Suprapubic skin (tissue), 4 donors: ENCODE data around the gene IL9. TPM values are rescaled to one million over a fixed set of nuclear protein-coding genes. Genes with fewer than 3 reads are reported as not detected.

Experiments used
- DNase-seq, 2 donors: peaks; one replicate each; pipeline ENCODE4 v3.0.0-alpha.2; 2019; ENCODE audit warnings: low spot score in 2 of 2
- H3K27ac ChIP-seq: fragments of 200-600 bp; sonication (generic); one replicate; pipeline ENCODE4 v1.5.1; 2019
- H3K27me3 ChIP-seq: fragments of 200-600 bp; sonication (generic); one replicate; pipeline ENCODE4 v1.5.1; 2019
- H3K36me3 ChIP-seq: fragments of 200-600 bp; sonication (generic); one replicate; pipeline ENCODE4 v1.5.1; 2019
- H3K4me1 ChIP-seq: fragments of 200-600 bp; sonication (generic); one replicate; pipeline ENCODE4 v1.5.1; 2019
- H3K4me3 ChIP-seq: fragments of 200-600 bp; sonication (generic); one replicate; pipeline ENCODE4 v1.5.1; 2019; ENCODE audit warnings: mild to moderate bottlenecking
- H3K9me3 ChIP-seq: fragments of 200-600 bp; sonication (generic); one replicate; pipeline ENCODE4 v1.5.1; 2019
- CTCF ChIP-seq, 2 donors: fragments of 200-600 bp in 1 of 2; fragments of 450-650 bp in 1 of 2; sonication (generic) in 1 of 2; IDR thresholded peaks; one replicate each; pipeline ENCODE4 v1.5.1; 2016 to 2019; ENCODE audit warnings: antibody characterized with exemption in 2 of 2, mild to moderate bottlenecking in 1 of 2, moderate library complexity in 1 of 2
- EP300 ChIP-seq: sonication (generic); formaldehyde crosslinking; IDR thresholded peaks from one replicate; pipeline ENCODE4 v1.6.1; 2017; ENCODE audit warnings: antibody characterized with exemption
- POLR2A ChIP-seq, 2 donors: fragments of 450-650 bp; IDR thresholded peaks; one replicate each; pipeline ENCODE4 v1.6.1; 2017; ENCODE audit warnings: antibody characterized with exemption in 2 of 2, mild to moderate bottlenecking in 2 of 2, moderate library complexity in 2 of 2
- POLR2AphosphoS5 ChIP-seq, 3 donors: sonication (generic); formaldehyde crosslinking; IDR thresholded peaks; one replicate each; pipeline ENCODE4 v1.6.1; 2017; ENCODE audit warnings: antibody characterized with exemption in 3 of 3
- WGBS: methylation state at CpG from one replicate; pipeline ENCODE4 v1.1.5; 2018; 5-methylcytosine and 5-hydroxymethylcytosine counted together
- total RNA-seq, 4 donors: library from RNA; depleted of rRNA; stranded (reverse); fragments of >200 nt; gene quantifications; one replicate each; pipeline ENCODE4 v1.1.0, GENCODE V29; 2016

Gene IL9
- total RNA-seq, 4 donors from 2014 or later = not detected

GRCh38 chr5:135883026-135883425 lies 12.6 kb downstream of the IL9 start:
- H3K27me3 ChIP-seq = peaks cover 4% of the 10 kb centered on the region
- H3K4me1 ChIP-seq = peaks cover 5% of the 10 kb centered on the region
- no peak overlapping the region for H3K27ac ChIP-seq
- H3K4me3 ChIP-seq = no peak overlapping the region
- DNase-seq = peak in 1 of 2 donors; percentile 63
- no peaks in the 10 kb centered on the region for H3K36me3 ChIP-seq
- no peaks in the 10 kb centered on the region for H3K9me3 ChIP-seq
- TF ChIP-seq POLR2AphosphoS5 (IDR thresholded peaks at IDR 0.05) = no peak
- TF ChIP-seq POLR2A (IDR thresholded peaks at IDR 0.05) = no peak
- TF ChIP-seq EP300 = no peak
- no peak for TF ChIP-seq CTCF (IDR thresholded peaks at IDR 0.05)
- 96% methylated on average over 3 of the region's 3 CpGs for WGBS

GRCh38 chr5:135881819-135882218 lies 13.8 kb downstream of the IL9 start:
- peaks cover 4% of the 10 kb centered on the region for H3K27me3 ChIP-seq
- H3K9me3 ChIP-seq = no peaks in the 10 kb centered on the region
- TF ChIP-seq CTCF (IDR thresholded peaks at IDR 0.05) (no peak), POLR2A (IDR thresholded peaks at IDR 0.05) (no peak), POLR2AphosphoS5 (IDR thresholded peaks at IDR 0.05) (no peak), EP300 (no peak)
- 73% methylated on average over 3 of the region's 3 CpGs for WGBS
- H3K36me3 ChIP-seq = no peaks in the 10 kb centered on the region
- H3K27ac ChIP-seq = no peak overlapping the region
- H3K4me1 ChIP-seq = no peaks in the 10 kb centered on the region
- H3K4me3 ChIP-seq = no peak overlapping the region
- peak in 1 of 2 donors; percentile 31 for DNase-seq

- peak in 1 of 2 donors; percentile 37 for DNase-seq
- Histone ChIP-seq H3K27me3 (peaks cover 4% of the 10 kb centered on the region), H3K4me3 (no peak overlapping the region), H3K9me3 (no peaks in the 10 kb centered on the region), H3K4me1 (no peaks in the 10 kb centered on the region), H3K27ac (no peak overlapping the region), H3K36me3 (no peaks in the 10 kb centered on the region)
- TF ChIP-seq POLR2AphosphoS5 (IDR thresholded peaks at IDR 0.05) = no peak
- 30% methylated on average over 4 of the region's 4 CpGs for WGBS
These were observed 14.4 kb downstream of the IL9 start for GRCh38 chr5:135881244-135881643.

- TF ChIP-seq POLR2AphosphoS5 (IDR thresholded peaks at IDR 0.05) = no peak
- TF ChIP-seq POLR2A (IDR thresholded peaks at IDR 0.05) = no peak
- TF ChIP-seq EP300 = no peak
- TF ChIP-seq CTCF (IDR thresholded peaks at IDR 0.05) = no peak
- WGBS = 86% methylated on average over 7 of the region's 7 CpGs
- H3K27ac ChIP-seq = no peak overlapping the region
- H3K4me3 ChIP-seq = no peak overlapping the region
- no peaks in the 10 kb centered on the region for H3K9me3 ChIP-seq
- peak in 1 of 2 donors; percentile 32 for DNase-seq
- H3K27me3 ChIP-seq = peaks cover under 1% of the 10 kb centered on the region
- no peaks in the 10 kb centered on the region for H3K36me3 ChIP-seq
- H3K4me1 ChIP-seq = no peaks in the 10 kb centered on the region
These were observed 14.8 kb downstream of the IL9 start for GRCh38 chr5:135880801-135881200.

- H3K27me3 ChIP-seq = no peaks in the 10 kb centered on the region
- H3K27ac ChIP-seq = no peak overlapping the region
- H3K36me3 ChIP-seq = no peaks in the 10 kb centered on the region
- 91% methylated on average over 3 of the region's 3 CpGs for WGBS
- DNase-seq = peak in 1 of 2 donors; percentile 43
- H3K4me3 ChIP-seq = no peak overlapping the region
- no peaks in the 10 kb centered on the region for H3K4me1 ChIP-seq
- no peaks in the 10 kb centered on the region for H3K9me3 ChIP-seq
- TF ChIP-seq POLR2A (IDR thresholded peaks at IDR 0.05) (no peak), POLR2AphosphoS5 (IDR thresholded peaks at IDR 0.05) (no peak), CTCF (IDR thresholded peaks at IDR 0.05) (no peak), EP300 (no peak)
These were observed 15.4 kb downstream of the IL9 start for GRCh38 chr5:135880278-135880677.

- no peak for TF ChIP-seq EP300
- no peak for TF ChIP-seq POLR2A (IDR thresholded peaks at IDR 0.05)
- no peak for TF ChIP-seq CTCF (IDR thresholded peaks at IDR 0.05)
- no peak for TF ChIP-seq POLR2AphosphoS5 (IDR thresholded peaks at IDR 0.05)
- H3K4me1 ChIP-seq = no peaks in the 10 kb centered on the region
- 94% methylated on average over 3 of the region's 3 CpGs for WGBS
- no peaks in the 10 kb centered on the region for H3K36me3 ChIP-seq
- no peaks in the 10 kb centered on the region for H3K27me3 ChIP-seq
- H3K4me3 ChIP-seq = no peak overlapping the region
- no peak overlapping the region for H3K27ac ChIP-seq
- no peaks in the 10 kb centered on the region for H3K9me3 ChIP-seq
- DNase-seq = peak in 1 of 2 donors; percentile 71
These were observed 16.1 kb downstream of the IL9 start for GRCh38 chr5:135879591-135879990.
